Urinary bladder (tissue), 4 donors: ENCODE measurements around the gene NPB. TPM values are rescaled to one million over a fixed set of nuclear protein-coding genes. Genes with fewer than 3 reads are reported as not detected.

Source experiments
- DNase-seq: peaks from one replicate; pipeline ENCODE4 v3.0.0-alpha.2; 2015; ENCODE audit errors: extremely low spot score
- H3K27ac ChIP-seq: one replicate; pipeline ENCODE4 v1.5.1; 2013; ENCODE audit warnings: low read depth, mild to moderate bottlenecking, moderate library complexity
- H3K36me3 ChIP-seq: one replicate; pipeline ENCODE4 v1.6.1; 2013; ENCODE audit warnings: mild to moderate bottlenecking, moderate library complexity; ENCODE audit not compliant: insufficient read depth
- H3K4me1 ChIP-seq: one replicate; pipeline ENCODE4 v1.6.1; 2013; ENCODE audit warnings: mild to moderate bottlenecking, moderate library complexity; ENCODE audit not compliant: insufficient read depth
- H3K4me3 ChIP-seq: one replicate; pipeline ENCODE4 v1.5.1; 2013; ENCODE audit warnings: low read depth, low read length
- WGBS: extraction: QIAGEN DNeasy Blood & Tissue Kit; methylation state at CpG from one replicate; pipeline ENCODE4 v1.1.7; 2013; 5-methylcytosine and 5-hydroxymethylcytosine counted together
- polyA plus RNA-seq: library from polyadenylated mRNA; stranded (reverse); fragments of 200-250 nt; gene quantifications from one replicate; pipeline ENCODE4 v1.2.3, GENCODE V29; 2013
- total RNA-seq: library from RNA; depleted of rRNA; stranded (reverse); fragments of >200 nt; gene quantifications from one replicate; pipeline ENCODE4 v1.2.3, GENCODE V29; 2014
- donor health status: healthy with polysubstance abuse.
- donor health status: healthy.

The NPB gene
- total and polyA plus RNA-seq, 2 donors = 0.69 to 0.85 TPM

DNA sequence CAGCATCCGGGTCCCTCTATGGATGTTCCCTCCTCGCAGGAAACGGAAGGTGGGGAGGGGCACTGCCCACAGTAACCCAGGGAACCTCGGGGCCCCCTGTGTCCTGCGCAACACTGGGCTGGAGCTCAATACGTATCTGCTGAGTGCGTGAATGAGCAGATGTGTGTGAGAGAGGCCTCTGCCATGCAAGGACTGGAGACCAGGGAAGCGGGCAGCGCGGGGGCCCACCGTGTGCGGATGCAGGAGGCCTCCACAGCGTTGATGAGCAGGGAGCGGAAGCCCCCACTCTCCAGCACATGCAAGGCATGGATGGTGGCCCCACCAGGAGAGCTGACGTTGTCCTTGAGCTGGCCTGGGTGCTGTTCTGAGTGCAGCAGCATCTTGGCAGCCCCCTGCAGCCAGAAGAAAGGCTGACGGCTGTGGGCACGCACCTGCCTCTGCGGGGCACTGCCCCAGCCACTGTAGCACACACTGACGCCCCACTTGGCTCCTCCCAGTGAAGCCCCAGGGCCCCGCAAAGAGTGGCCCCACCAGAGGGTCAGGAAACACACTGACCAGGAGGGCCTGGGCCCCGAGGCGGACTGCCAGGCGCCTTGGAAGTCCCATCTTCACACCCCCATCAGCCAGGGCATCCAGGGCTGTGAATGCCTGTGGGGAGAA, 32.2 kb downstream of the NPB start:
- no peaks in the 10 kb centered on the region for H3K36me3 ChIP-seq
- no peak overlapping the region for H3K4me3 ChIP-seq
- WGBS = 87% methylated on average over 23 of the region's 23 CpGs
- H3K4me1 ChIP-seq = no peaks in the 10 kb centered on the region
- no peak overlapping the region for H3K27ac ChIP-seq
- DNase-seq = no peak

DNA sequence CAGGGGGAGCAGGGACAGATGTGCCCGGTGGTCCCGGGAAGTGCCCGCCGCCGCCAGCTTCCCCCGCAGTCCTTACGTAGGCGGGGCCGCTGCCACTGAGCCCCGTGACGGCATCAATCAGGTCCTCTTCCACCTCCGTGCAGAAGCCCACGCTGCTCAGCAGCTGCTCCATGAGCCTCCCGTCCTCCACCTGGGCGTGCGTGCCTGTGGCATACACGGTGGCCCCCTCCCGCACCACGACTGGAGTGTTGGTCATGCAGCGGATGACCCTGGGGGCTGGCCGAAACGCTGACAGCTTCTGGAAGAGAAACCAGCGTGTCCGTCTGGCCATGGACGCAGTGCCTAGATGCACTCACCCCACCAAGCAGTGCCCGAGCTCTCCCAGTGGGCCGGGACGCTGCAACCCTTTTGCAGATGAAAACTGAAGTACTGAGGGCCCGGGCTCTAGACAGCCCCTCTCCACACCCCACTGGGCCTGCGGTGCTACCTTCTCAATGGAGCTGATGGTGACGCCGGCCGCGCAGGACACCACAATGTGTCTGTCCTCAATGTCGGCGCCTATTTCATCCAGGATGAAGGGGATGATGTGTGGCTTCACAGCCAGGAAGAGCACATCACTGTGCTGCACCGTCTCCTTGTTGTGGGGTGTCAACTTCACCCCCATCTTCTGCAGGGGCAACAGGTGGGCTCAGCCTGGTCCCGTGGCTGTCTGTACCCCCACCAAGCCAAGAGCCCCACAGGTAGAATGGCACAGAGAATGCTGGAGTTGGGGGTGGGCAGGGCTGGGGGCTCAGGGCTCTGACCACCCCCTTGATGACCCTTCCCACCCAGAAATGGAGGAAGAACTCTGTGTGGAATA, 33.0 kb downstream of the NPB start:
- H3K27ac ChIP-seq = no peak overlapping the region
- WGBS = 91% methylated on average over 38 of the region's 38 CpGs
- H3K4me1 ChIP-seq = no peaks in the 10 kb centered on the region
- no peak overlapping the region for H3K4me3 ChIP-seq
- H3K36me3 ChIP-seq = no peaks in the 10 kb centered on the region
- DNase-seq = no peak

DNA sequence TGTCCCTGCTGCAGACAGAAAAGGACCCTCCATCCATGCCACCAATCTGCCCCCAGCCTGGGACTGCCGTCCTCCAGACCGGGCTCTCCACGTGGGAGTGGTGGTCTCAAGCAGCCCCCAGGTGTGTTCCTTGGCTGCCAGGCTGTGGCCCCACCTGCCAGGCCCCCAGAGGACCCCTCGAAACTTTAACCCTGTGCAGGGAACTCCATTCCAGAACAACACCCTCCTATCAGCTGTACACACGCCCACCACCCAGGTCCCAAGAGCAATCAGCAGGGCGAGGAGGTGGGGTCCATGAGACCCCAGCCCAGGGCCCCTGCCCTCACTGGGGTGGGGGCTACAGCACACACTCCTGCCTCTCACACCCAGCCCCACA, 33.7 kb downstream of the NPB start:
- no peak for DNase-seq
- Histone ChIP-seq H3K27ac (no peak overlapping the region), H3K4me3 (no peak overlapping the region), H3K4me1 (no peaks in the 10 kb centered on the region), H3K36me3 (no peaks in the 10 kb centered on the region)
- whole genome bisulfite sequencing = 88% methylated on average over 6 of the region's 6 CpGs

DNA sequence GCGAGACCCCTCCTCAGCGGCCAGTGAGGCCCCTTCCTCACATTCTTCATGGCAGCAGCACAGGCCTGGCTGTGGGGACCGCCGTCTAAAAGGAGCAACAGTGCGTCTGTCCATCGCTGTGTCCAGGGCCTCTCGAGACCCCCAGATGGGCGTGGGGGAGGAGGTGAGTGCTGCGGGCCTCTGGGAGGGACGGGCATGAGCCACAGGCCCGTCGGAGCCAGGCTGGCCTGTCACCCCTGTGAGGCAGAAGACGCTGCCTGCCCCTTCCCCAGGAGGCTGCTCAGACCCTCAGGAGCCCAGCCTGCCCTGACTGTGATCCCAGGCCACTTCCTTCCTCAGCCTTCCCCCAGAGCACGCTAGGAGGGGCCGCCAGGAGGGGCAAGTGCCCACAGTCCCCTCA, 37.2 kb downstream of the NPB start:
- Histone ChIP-seq H3K4me3 (no peak overlapping the region), H3K4me1 (no peaks in the 10 kb centered on the region), H3K27ac (no peak overlapping the region)

DNA sequence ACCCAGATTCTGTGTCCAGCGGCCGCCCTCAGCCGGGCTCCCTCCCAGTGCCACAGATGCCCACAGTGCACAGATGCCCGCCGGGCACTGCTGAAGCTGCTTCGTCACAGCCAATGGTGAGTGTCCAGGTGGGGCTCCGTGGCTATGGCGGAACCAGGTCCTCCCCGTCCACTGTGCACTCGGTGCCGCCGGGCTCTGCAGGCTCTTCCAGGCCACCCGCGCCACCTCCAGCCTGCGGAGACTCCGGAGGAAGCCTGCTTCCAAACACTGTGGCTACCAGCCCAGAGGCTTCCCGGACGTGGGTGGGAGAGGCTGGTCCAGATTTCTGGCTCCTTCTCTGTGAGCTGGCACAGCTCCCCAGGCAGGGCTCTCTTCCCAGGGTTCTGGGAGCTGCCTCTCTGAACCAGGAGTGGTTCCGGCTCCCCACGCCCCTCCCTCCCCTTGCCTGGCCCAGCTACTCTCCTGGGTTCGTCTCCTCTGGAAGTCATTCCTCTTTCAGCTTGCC, 37.9 kb downstream of the NPB start:
- H3K4me1 ChIP-seq = no peaks in the 10 kb centered on the region
- H3K36me3 ChIP-seq = no peaks in the 10 kb centered on the region
- H3K27ac ChIP-seq = no peak overlapping the region
- H3K4me3 ChIP-seq = no peak overlapping the region
- WGBS = 68% methylated on average over 21 of the region's 21 CpGs
- no peak for DNase-seq

More for the DNA sequence above, 37.2 kb downstream of the NPB start:
- no peak for DNase-seq
- WGBS = 68% methylated on average over 15 of the region's 15 CpGs
- no peaks in the 10 kb centered on the region for H3K36me3 ChIP-seq

DNA sequence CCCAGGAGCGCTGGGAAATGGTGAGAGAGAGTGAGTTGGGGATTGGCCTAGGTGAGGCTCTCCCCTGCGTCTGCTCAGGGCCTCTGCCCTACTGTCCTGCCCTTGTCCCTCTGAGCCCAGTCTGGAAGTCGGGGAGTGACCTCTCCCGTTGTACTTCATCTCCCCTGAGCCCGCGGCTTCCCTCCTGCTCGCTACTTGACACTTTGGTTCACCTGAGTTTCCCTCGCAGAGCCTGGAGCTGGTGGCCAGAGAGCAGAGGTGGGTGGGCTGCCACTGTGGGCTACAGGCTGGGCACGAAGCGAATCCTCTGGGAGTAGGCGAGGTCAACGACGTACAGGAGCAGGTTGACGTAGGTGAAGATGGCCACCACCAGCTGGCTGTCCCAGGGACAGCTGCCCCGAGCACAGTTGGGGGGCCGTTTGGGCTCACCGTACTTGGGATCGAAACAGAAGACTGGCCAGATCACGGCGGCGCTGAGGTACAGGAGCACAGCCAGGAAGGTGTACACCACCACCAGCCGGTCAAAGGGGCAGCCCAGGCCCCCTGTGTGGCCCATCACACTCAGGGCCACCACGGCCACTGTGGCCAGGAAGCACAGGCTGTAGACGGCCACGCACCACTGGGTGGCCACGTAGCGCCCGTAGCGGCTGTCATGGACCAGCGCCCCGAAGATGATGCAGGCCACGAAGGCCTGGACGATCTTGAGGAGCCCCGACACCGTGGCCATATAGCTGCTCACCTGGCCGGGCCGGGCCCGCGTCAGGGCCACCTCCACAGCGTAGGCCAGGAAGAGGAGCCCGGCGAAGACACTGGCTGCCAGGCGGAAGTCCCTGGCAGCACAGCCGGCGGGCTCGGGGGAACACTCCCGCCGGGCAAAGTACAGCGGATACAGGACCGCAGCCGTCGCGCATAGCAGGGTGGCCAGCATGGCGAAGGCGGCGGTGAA, 38.8 kb downstream of the NPB start:
- WGBS = 91% methylated on average over 56 of the region's 56 CpGs
- no peak for DNase-seq
- no peak overlapping the region for H3K4me3 ChIP-seq
- H3K4me1 ChIP-seq = no peaks in the 10 kb centered on the region
- H3K27ac ChIP-seq = no peak overlapping the region
- no peaks in the 10 kb centered on the region for H3K36me3 ChIP-seq

DNA sequence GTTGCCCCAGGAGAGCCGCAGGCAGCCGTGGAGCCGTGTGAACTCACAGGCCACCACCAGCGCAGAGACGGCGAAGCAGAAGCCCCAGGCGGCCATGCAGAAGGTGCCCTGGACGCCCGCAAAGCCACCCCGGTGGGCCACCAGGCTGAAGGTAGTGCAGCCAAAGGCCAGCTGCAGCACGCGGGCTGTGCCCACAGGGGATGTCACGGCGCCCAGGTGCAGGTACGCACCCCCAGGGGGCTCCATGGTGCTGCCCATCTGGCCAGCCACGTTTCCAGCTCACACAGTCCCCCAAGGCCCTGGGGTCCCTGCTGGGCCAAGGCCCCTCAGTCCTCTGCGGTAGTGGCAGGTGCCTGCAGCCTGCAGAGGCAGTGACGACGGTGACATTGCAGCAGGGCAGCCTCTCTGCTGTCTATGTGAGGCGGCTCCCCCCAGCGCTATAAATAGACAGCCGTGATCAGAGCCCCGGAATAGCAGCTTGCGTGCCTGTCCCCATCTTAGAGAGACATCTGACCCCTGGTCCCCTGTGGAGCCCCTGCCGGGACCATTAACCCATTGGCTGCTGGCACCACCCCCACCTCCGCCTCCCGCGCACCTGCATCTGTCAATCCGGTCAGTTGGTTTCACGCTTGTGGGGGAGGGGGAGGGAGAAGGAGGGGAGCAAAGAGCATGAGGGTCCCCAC, 39.6 kb downstream of the NPB start:
- WGBS = 45% methylated on average over 30 of the region's 30 CpGs
- Histone ChIP-seq H3K36me3 (no peaks in the 10 kb centered on the region), H3K4me3 (no peak overlapping the region), H3K4me1 (no peaks in the 10 kb centered on the region), H3K27ac (no peak overlapping the region)
- no peak for DNase-seq

DNA sequence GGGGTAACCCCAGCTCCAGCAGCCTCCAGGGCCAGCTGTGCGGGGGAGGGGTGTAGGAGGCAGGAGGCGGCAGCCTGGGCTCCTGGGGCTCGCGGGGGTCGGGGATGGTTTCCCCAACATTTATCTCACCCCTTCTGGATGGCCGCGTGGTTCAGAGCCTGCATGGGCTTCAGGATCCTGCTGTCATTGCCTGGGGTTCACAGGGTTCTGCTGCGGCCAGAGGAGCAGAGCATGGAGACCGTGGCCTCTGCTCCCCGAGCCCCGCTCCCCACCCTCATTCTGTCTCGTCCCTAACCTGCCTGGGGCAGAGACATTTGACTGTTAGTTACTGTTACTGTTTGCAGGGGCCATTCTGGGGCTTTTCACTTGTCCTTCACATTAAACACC, 40.1 kb downstream of the NPB start:
- Histone ChIP-seq H3K4me3 (no peak overlapping the region), H3K27ac (no peak overlapping the region), H3K4me1 (no peaks in the 10 kb centered on the region), H3K36me3 (no peaks in the 10 kb centered on the region)
- no peak for DNase-seq
- WGBS = 40% methylated on average over 12 of the region's 12 CpGs

DNA sequence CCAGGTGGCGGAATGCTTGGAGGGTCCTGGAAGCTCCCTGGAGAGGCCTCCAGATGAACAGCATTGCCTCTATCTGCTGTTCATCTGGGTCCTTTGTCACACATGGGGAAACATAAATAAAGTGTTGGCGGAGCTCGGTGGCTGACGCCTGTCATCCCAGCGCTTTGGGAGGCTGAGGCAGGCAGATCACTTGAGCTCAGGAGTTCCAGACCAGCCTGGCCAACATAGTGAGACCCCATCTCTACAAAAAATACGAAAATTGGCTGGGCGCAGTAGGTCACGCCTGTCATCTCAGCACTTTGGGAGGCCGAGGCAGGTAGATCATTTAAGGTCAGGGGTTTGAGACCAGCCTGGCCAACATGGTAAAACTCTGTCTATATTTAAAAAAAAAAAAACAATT, 42.8 kb downstream of the NPB start:
- Histone ChIP-seq H3K4me1 (no peaks in the 10 kb centered on the region), H3K27ac (no peak overlapping the region), H3K4me3 (no peak overlapping the region), H3K36me3 (no peaks in the 10 kb centered on the region)
- no peak for DNase-seq
- 83% methylated on average over 9 of the region's 9 CpGs for whole genome bisulfite sequencing

DNA sequence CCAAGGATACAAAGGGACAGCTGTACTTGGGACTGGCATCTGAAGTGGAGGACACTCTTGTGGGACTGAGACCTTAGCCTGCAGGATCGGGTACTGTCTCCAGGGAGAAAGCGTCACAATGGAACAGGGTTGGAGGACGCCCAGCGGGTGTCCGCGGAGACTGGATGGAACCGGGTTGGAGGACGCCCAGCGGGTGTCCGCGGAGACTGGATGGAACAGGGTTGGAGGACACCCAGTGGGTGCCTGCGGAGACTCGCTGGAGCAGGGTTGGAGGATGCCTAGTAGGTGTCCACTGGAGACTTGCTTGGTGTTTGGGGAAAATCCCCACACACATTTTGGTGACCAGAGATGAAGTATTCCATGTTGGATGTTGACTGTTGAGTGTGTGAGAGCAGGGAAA, 45.2 kb downstream of the NPB start, which contains the start of gene MYADML2:
Gene MYADML2 (minus strand): TSS at position 45 of the 400 bp plus-strand sequence. CDS start 5,492 bp downstream, outside the sequence.
- no peak within 1 kb of the TSS for H3K27ac ChIP-seq
- no peak within 1 kb of the TSS for H3K4me3 ChIP-seq
- no peaks in the 10 kb centered on the region for H3K4me1 ChIP-seq
- WGBS = 84% methylated on average over 13 of the region's 13 CpGs
- H3K36me3 ChIP-seq = no peaks in the 10 kb centered on the region
- DNase-seq = no peak

DNA sequence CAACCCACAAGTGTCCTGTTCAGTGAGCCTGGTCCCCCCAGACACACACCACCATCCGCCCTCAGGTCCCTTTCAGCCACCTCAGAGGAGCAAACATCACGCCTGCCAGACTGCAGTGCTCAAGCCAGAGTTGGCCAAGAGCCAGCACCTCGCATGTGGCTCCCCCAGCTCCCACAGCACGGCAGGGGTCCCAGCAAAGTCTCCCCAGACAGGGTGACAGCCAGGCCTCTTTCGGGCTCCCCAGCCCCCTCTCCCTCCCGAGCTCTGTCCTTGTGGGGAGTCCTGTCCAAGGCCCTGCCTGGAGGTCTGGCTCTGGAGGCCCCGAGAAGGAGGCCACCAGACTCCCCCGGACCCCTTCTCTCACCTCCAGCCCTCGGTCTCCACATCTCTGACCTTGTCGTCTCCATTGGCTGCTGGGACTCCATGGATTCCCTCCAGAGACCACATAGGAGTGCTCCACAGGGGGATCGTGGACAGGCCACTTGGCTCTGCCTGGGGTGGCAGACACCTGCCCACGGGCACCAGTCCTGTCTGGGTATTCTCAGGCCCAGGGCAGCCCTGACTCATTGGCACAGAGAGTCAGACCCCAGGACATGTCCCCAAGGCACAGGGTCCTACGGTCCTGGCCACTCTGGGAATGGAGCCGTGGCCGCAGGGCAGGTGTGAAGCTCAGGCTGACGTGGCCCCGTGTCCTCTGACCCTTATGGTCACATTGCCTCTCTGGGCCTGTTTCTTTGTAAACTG, 46.8 kb downstream of the NPB start:
- Histone ChIP-seq H3K4me3 (no peak overlapping the region), H3K4me1 (no peaks in the 10 kb centered on the region), H3K36me3 (no peaks in the 10 kb centered on the region), H3K27ac (no peak overlapping the region)
- no peak for DNase-seq
- whole genome bisulfite sequencing = 80% methylated on average over 17 of the region's 17 CpGs

DNA sequence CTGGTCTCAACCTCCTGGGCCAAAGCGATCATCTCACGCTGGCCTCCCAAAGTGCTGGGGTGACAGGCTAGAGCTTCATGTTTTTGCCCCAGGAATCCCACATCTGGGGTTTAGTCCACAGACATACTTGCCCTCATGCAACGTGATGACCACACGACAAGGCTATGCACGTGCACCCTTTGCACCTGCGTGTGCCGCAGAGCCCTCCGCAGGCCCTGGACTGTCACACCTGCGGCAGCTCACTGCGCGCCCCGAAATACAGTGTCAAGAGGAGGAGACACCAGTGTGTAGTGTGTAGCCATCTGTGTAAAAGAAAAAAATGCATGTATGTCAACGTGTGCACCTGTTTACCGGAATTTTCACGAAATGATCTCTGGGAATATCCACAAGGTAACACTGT, 48.5 kb downstream of the NPB start:
- WGBS = 83% methylated on average over 15 of the region's 15 CpGs
- no peak overlapping the region for H3K27ac ChIP-seq
- no peaks in the 10 kb centered on the region for H3K4me1 ChIP-seq
- H3K4me3 ChIP-seq = no peak overlapping the region
- DNase-seq = no peak
- no peaks in the 10 kb centered on the region for H3K36me3 ChIP-seq
